Esophagus muscularis mucosa (tissue), 3 donors: ENCODE data around the gene FCGR3B.
"Not testable (repeated sequence)": the region's sequence is repeated elsewhere in the genome, so short reads cannot be mapped to it uniquely, and the experiment has no call there.

Experiments
- CTCF ChIP-seq, 3 experiments: fragments of 200-600 bp in 2 of 3; fragments of 450-650 bp in 1 of 3; sonication (generic) in 2 of 3; IDR thresholded peaks; one replicate each; pipeline ENCODE4 v1.5.1; 2017 to 2019; ENCODE audit warnings: antibody characterized with exemption in 3 of 3, mild to moderate bottlenecking in 2 of 3, moderate library complexity in 1 of 3
- POLR2AphosphoS5 ChIP-seq, 2 donors: sonication (generic); formaldehyde crosslinking; IDR thresholded peaks; one replicate each; pipeline ENCODE4 v1.6.1; 2017; ENCODE audit warnings: antibody characterized with exemption in 2 of 2

DNA sequence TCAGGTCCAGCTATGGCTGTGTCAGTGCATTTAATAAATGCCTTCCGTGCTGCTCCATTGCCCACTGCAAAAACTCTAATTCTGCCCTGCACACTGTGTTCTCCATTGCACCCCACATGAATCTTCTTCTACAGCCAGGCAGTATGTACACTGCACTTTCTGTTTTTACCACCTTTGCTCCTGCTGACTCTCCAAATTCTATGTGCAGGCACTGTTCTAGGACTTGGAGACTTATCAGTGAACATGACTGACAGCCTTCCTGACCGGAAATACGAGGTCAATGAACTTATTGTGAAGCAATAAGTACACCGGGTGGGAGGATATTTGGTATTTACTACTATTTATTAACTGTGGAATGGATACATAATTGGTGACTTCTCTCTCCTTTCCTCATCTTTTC is 48.1 kb downstream of the FCGR3B start:
- not testable (repeated sequence) for TF ChIP-seq CTCF, POLR2AphosphoS5 (IDR thresholded peaks at IDR 0.05)
